GM21825 (cell line): Measurements from ENCODE around the gene GAL3ST1.
"Not testable (repeated sequence)": the region's sequence is repeated elsewhere in the genome, so short reads cannot be mapped to it uniquely, and the experiment has no call there.

Experiments used
- ATAC-seq: cut with Tn5 transposase; IDR thresholded peaks from one replicate; pipeline ENCODE4 v1.9.1; 2021; ENCODE audit warnings: mild to moderate bottlenecking, moderate library complexity; ENCODE audit not compliant: unreplicated experiment

Gene GAL3ST1

DNA sequence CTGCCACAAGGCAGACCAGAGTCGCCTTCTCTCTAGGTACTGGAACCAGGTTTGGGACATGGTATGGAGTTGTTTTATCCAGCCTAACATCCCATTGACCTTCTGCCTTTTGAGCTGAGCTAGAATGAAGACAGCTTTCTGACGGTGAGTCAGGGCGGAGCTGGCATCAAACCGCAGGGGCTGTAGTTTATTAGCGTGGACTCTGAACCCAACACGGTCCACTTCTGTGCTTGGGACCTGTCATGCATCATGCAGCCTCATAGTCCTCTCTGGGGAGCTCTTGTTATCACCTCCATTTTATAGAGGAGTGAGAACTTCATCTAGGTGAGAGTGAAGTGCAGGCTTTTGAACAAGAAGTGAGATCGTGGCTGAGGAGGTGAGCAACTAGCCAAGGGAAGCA is 8.3 kb downstream of the GAL3ST1 start:
- no peak for ATAC-seq

DNA sequence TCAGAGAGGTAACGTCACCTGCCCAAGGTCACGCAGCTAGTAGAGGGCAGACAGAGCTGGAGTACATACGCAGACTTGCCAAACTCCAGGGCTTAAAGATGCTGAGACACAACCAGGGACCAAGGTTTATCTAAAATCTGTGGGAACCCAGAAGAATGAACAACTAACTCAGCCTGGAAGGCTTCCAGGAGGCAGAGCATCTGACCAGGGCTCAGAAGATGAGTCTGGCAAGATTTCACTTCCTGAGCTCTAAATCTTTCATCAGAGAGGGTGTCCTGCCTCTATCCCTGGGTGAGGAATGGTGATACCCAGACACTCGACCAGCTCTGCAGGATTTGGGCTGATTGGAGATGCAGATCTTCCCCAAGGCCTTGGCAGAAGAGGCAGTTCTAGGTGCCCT is 9.1 kb downstream of the GAL3ST1 start:
- no peak for ATAC-seq

DNA sequence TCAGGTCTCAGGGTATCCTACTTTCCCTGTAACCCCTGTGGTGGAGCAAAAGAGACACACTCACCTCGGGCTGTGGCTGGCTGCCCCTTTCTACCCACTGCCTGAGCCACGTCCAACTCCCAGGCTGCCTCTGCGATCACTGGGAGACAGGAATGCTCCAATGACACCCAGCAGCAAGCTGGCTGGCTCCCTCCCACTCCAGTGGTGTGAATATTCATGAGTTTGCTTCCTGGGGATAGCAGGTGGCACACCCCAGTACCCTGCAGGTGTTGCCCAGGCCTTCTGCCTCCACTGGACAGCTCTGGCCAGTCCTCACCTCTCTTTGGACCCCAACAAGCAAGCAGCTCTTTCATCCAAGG is 9.7 kb downstream of the GAL3ST1 start:
- no peak for ATAC-seq

DNA sequence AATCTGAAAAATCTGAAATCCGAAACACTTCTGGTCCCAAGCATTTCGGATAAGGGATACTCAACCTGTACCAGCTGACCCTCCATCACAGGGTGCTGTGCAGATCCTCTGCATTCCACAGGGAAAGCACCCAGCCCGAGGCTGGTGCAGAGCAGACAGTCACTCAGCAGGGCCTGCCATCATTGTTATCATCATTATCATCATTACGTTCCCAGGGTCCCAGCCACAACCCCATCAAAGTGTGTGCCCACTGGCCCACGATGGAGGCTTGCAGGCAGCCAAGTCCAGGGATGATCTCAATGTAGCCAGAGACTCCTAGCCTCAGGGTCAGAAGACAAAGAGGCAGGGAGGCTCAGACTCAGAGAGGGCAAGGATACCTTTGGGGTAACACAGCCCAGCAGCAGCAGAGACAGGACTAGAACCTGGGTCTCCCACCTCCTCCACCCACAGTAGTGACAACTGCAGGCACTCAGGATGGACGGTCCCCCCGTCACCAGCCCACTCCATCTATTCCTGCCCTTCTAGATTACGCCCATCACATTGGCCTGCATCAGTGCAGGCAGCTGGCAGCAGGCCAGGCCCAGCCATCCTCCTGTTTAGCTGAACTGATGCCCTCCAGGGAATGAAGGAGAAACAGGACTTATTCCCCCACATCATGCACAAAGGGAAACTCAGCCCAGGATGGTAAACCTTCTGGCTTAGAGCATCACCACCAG is 10.3 kb downstream of the GAL3ST1 start:
- no peak for ATAC-seq

DNA sequence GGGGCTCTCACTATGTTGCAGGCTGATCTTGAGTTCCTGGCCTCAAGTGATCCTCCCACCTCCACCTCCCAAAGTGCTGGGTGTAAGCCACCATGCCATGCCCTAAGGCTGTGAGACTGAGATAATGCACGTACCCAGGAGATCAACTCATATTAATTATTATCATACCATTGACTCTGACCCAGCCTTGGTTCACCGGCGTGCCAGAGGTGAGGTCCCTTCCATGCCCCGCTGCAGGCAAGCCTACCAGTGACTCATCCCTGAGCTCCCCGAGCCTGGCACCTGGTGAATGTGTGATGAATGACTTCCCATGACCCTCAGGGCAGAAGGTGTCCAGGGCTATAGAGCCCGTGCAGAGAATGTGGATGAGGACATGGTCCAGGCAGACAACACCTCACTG is 12.1 kb downstream of the GAL3ST1 start:
- ATAC-seq = no peak

DNA sequence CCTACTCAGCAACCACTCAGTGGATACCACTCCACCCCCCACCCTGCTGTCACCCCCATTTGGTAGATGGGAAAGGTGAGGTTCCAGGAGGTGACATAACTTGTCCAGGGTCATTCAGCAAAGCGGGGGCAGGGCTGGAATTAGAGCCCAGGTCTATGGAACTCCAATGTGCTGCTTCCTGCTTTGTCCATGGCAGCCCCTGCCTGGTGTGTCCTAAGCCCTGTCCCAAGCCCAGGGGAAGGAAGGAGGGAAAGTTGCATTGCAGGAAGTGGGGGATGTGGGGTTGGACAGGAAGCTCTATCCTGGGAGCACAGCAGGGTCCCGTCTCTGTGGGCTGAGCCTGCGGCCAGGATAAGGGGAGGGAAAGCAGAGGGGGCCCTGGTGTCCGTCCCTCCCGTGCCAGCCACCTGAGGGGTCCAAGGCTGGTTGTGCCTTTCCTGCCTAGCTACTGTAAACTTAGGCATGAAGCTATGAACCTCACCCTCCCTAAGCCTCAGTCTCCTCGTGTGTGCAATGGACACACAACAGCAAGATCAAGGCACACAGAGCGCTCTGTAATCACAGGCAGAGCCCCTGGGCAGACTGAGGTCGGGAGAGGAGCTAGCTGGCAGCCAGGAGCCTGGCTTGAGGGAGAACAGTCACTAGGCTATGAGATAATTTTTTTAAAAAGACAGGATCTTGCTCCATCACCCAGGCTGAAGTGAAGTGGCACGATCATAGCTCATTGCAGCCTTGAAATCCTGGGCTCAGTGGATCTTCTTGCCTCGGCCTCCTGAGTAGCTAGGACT is 12.9 kb downstream of the GAL3ST1 start:
- no peak for ATAC-seq

DNA sequence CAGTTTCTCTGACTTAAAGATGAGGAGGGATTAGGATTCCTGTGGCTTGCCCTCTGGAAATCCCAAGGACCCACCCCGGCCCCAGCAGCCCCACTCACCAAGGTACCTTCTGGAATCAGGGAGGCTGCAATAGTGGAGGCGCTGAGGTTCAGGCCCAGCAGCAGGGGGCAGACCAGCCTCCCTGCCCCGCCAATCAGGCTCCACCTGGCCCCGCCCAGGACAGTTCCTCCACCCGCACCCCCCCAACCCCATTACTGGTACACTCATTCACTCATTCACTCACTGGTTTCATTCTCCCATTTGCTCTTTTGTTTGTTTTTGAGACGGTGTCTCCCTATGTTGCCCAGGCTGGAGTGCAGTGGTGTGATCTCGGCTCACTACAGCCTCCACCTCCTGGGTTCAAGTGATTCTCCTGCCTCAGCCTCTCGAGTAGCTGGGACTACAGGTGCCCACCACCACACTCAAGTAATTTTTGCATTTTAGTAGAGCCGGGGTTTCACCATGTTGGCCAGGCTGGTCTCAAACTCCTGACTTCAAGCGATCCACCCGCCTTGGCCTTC is 13.7 kb downstream of the GAL3ST1 start:
- ATAC-seq = not testable (repeated sequence)

DNA sequence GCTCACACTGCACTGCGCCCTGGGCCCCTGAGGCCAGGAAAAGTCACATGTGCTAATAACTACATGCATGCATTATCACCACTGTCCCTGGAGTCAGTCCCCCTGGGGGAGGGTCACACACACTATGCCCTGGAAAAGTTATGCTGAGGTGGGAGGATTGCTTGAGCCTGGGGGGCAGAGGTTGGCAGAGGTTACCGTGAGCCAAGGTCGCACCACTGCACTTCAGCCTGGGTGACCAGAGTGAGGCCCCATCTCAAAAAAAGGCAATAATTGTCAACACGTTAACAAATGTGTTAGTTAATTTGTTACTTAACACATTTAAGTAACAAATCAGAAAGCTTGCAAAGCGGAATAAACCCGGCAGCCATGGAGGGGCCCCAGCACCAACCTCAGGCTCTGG is 14.6 kb downstream of the GAL3ST1 start:
- no peak for ATAC-seq

DNA sequence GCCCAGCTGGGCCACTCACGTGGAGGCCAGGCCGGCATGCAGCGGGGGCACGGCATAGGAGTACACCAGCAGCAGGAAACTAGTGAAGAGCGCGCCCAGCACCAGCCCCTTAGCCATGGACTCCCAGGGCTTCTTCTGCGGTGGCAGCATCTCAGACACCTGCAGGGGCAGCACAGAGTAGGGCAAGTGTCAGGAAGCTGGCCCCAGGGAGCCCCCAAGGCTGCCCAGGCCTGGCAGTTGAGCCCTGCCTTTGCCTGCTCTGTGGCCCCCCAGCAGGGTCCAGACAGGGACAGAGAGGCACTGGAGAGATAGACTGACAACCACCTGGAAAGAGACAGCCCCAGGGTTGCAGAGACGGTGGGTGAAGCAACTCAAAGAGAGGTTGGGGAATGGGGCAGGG is 17.2 kb downstream of the GAL3ST1 start:
- ATAC-seq = no peak

DNA sequence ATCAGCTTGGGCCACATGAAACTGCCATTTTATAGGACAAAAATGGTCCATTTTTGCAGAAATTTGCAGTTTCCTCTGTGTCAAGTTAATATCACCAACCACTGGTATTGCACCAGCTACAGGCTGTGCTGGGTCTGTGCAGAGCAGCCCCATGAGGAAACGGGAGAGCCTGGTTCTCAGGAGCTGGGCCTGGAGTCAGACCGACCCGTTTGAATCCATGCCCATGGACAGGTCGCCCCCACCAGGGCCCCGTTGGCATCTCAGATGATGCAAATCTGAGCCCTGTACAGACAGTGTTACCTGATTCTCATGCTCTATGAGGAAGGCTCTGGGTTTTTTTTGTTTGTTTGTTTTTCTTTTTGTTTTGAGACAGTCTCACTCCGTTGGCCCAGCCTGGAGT is 18.1 kb downstream of the GAL3ST1 start:
- no peak for ATAC-seq

DNA sequence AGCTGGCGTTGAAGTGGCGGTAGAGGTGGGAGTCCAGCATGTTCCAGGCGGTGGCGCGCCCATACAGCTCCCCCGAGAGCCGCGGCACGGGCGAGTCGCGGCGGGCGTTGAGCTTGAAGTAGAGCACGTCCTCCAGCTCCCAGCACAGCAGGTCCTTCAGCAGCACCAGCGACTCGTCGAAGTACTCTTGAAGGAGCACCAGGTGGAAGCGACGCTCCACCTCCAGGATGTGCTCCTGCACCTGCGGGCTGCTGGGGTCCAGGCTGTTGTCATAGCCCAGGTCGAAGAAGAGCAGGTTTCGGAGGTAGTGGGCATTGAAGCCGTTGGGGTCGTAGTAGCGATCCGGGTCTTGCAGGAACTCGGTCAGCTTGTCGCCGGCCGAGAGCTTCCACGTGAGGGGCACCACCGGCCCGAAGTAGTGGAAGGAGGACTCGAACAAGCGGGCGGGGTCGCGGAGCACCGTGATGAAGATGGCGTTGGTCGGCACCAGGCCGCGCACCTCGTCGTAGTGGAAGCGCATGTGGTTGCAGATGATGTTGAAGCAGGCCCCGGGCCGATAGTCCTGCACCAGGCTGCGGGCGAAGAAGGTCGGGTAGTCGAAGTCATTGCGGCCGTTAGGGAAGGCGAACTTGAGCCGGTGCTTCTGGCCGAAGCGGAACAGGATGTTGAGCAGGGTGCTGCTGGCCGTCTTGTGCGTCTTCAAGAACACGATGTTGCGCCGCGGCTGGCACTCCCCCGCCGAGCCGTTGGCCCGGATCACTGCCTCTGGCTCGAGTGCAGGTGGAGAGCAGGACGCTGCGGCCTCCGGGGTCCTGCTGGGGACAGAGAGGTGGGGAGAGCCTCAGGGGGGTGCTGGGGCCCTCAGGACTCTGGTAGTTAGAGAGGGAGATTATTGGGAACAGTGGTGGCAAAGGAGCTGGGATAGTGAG is 18.9 kb downstream of the GAL3ST1 start:
- ATAC-seq = no peak

DNA sequence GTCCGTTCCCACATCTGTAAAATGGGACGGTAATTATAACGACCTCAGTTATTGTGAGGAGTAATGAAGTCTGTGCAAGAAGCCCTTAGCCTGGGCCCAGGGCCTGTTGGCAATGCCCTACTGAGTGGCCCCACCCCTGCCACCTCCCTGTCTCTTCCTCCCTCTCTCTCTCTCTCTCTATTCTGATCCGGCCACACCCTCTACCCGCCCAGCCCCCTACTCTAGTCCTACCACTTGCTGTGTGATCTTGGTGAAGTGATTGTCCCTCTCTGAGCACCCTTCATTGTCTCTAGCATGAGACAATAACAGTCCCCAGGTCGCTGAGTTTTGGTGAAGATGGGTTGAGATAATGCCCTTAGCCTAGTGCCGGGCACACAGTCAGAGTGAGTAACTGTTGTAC is 20.5 kb downstream of the GAL3ST1 start:
- no peak for ATAC-seq

DNA sequence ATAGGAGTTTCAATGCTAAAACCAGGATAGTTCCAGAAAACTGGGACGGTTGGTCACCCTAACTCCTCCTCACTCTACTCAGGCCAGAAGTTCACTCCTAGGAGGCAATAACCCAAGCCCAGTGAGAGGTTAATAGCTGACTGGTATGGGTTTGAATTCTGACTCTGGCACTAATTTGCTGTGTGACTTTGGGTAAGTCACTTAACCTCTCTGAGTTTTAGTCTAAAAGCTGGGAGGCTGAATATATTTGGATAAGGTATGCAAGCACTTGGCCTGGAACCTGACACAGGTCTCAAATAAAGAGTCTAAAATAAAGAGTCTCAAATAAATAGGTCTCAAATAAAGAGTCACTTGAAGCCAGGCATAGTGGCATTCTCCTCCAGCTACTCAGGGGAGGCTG is 21.7 kb downstream of the GAL3ST1 start:
- no peak for ATAC-seq

DNA sequence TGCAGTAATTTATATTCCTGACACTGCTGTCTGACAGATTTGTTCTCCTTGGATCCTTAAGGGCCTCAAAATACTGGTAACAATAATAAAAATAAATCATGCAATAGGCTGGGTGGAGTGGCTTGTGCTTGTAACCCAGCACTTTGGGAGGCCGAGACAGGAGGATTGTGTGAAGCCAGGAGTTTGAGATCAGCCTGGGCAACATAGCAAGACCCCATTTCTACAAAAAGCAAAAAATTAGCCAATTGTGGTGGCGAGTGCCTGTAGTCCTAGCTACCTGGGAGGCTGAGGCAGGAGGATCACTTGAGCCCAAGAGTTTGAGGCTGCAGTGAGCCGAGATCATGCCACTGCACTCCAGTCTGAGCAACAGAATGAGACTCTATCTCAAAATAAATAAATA is 22.7 kb downstream of the GAL3ST1 start:
- ATAC-seq = not testable (repeated sequence)

DNA sequence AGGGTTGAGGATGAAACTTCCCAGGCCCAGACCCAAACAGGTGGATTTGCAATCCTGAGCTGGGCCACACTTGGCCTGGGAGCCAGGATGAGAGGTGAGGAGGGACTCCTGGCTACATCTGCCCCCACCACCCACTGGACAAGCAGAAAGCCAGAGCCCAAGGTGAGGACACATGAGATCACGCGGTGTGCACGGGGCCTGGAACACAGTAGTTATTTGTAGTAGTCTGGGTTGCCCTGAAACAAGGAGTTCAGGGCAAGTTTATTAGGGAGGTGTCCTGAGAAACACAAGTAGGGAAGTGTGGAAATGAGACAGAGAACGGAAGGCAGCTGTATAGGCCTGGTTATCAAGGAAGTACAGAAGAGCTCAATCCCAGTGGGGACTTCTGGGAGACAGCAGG is 27.3 kb downstream of the GAL3ST1 start:
- ATAC-seq = no peak

DNA sequence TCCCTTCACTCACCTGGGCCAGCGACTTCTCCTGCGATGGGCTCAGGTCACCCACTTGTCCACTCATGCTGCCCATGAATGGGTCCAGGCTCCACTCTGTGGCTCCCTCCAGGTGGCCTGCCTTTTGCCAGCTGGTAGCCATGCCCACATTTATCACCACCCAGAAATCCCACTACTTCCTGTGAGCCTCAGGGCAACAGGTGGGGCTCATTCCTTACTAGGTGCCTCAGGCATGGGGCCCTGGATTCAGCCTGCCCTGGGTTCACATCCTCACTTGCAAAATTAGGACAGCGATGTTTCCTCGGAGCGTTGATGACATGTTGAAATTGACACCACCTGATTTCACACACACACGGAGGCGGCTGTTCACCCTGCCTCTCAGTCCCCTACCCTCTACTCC is 27.8 kb downstream of the GAL3ST1 start, which contains the start of gene SEC14L6:
SEC14L6 (minus strand) TSS at position 126 of the 400 bp plus-strand sequence; CDS start at position 67, 59 bp downstream.
- ATAC-seq = no peak

DNA sequence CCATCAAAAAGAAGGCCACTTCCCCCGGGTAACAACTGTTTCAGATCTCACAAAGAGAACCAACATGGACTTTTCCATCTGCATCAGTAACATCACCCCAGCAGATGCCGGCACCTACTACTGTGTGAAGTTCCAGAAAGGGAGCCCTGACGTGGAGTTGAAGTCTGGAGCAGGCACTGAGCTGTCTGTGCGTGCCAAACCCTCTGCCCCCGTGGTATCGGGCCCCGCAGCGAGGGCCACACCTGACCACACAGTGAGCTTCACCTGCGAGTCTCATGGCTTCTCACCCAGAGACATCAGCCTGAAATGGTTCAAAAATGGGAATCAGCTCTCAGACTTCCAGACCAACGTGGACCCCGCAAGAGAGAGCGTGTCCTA is 31.7 kb downstream of the GAL3ST1 start:
- no peak for ATAC-seq

DNA sequence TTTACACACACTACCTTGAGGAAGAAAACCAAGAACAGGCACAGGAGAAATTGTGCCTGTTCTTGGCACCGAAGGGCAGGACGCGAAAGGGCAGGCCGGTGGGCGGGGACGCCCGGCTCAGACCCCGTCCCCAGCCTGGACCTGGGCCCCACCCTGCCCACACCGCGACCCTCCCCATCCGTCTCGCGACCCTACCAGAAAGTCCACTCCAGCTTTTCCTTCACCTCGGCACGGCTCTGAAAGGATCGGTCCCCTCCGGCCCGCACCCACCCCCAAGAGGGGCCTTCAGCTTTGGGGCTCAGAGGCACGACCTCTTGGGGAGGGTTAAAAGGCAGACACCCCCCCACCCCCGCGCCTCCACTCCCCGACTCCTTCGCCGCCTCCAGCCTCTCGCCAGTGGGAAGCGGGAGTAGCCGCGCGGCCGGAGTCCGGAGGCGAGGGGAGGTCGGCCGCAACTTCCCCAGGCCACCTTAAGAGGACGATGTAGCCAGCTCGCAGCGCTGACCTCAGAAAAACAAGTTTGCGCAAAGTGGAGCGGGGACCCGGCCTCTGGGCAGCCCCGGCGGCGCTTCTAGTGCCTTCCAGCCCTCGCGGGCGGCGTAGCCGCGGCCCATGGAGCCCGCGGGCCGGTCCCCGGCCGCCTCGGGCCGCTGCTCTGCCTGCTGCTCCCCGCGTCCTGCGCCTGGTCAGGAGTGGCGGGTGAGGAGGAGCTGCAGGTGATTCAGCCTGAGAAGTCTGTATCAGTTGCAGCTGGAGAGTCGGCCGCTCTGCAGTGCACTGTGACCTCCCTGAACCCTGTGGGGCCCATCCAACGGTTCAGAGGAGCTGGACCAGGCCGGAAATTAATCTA is 32.3 kb downstream of the GAL3ST1 start:
- no peak for ATAC-seq

DNA sequence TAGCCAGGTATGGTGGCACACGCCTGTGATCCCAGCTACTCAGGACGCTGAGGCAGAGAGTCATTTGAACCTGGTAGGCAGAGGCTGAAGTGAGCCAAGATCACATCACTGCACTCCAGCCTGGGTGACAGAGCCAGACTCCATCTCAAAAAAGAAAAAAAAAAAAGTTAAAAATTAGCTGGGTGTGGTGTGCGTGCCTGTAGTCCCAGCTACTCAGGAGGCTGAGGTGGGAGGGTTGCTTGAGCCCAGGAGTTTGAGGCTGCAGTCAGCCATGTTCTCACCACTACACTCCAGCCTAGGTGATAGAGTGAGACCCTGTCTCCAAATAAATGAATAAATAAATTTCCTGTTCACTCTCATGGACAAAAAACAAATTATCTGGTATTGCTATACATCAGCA is 33.0 kb downstream of the GAL3ST1 start:
- ATAC-seq = not testable (repeated sequence)

DNA sequence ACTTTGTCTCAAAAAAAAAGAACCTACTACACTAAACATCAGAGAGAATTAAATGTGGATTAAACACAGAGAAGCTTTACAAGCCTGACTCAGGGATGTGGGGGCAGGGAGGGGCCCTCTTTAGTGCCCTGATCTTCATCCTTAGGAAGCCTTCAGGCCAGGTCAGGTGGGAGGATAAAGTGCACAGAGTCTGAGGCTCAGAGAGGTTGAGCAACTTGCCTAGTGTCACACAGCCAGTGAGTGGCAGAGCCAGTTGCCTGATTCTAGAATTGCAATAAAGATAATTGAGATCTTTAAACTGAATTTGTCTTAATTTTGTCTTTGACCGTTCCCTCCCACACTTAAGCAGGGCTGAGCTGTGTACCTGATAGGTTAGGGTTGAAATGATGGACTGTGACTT is 35.1 kb downstream of the GAL3ST1 start:
- no peak for ATAC-seq
